Smooth muscle cell (in vitro differentiated cells): ENCODE measurements around the gene REX1BD. TPM values are rescaled to one million over a fixed set of nuclear protein-coding genes. Genes with fewer than 3 reads are reported as not detected.
A peak's percentile ranks its signal among the peaks of the same experiment; 100 is the strongest.

ENCODE experiments used
- DNase-seq: peaks from one replicate; lab custom pipeline; 2025; ENCODE audit not compliant: unreplicated experiment; lab: John Stamatoyannopoulos, UW
- H2AFZ ChIP-seq: fragments of 200-600 bp; sonication (generic); 2 replicates; pipeline ENCODE4 v1.6.0; 2016; ENCODE audit warnings: antibody characterized with exemption, low read depth, mild to moderate bottlenecking
- H3F3A ChIP-seq: fragments of 200-600 bp; sonication (generic); 2 replicates; pipeline ENCODE4 v1.6.0; 2017; ENCODE audit warnings: antibody characterized with exemption, low read depth
- H3K27ac ChIP-seq: fragments of 200-600 bp; sonication (generic); 2 replicates; pipeline ENCODE4 v1.5.1; 2016; ENCODE audit warnings: low read depth, mild to moderate bottlenecking
- H3K27me3 ChIP-seq: fragments of 200-600 bp; sonication (generic); 2 replicates; pipeline ENCODE4 v1.6.1; 2016; ENCODE audit warnings: low read depth, mild to moderate bottlenecking
- H3K36me3 ChIP-seq: fragments of 200-600 bp; sonication (generic); 2 replicates; pipeline ENCODE4 v1.5.1; 2016; ENCODE audit warnings: low read depth
- H3K4me1 ChIP-seq: fragments of 200-600 bp; sonication (generic); 2 replicates; pipeline ENCODE4 v1.5.1; 2016; ENCODE audit warnings: low read depth
- H3K4me2 ChIP-seq: fragments of 200-600 bp; sonication (generic); 2 replicates; pipeline ENCODE4 v1.6.0; 2016; ENCODE audit warnings: mild to moderate bottlenecking
- H3K4me3 ChIP-seq: fragments of 200-600 bp; sonication (generic); 2 replicates; pipeline ENCODE4 v1.5.1; 2016; ENCODE audit warnings: mild to moderate bottlenecking
- H3K79me2 ChIP-seq: fragments of 200-600 bp; sonication (generic); 2 replicates; pipeline ENCODE4 v1.6.0; 2016; ENCODE audit warnings: low read depth, mild to moderate bottlenecking
- H3K9ac ChIP-seq: fragments of 200-600 bp; sonication (generic); 2 replicates; pipeline ENCODE4 v1.6.0; 2016; ENCODE audit warnings: low read depth
- H3K9me3 ChIP-seq: fragments of 200-600 bp; sonication (generic); replicated peaks from 2 replicates; pipeline ENCODE4 v1.5.1; 2016; ENCODE audit warnings: low read depth
- H4K20me1 ChIP-seq: fragments of 200-600 bp; sonication (generic); 2 replicates; pipeline ENCODE4 v1.6.0; 2016; ENCODE audit warnings: low read depth
- WGBS: methylation state at CpG from one replicate; pipeline ENCODE4 v1.1.7; 2016; ENCODE audit warnings: low lambda C conversion rate; 5-methylcytosine and 5-hydroxymethylcytosine counted together
- polyA plus RNA-seq: library from polyadenylated mRNA; unstranded; fragments of >200 nt; fragmentation: Nextera tagmentation; extraction: Ambion mirVana; gene quantifications from 2 replicates; pipeline ENCODE4 v1.2.1, GENCODE V29; 2016
- total RNA-seq: library from RNA; depleted of rRNA; stranded (reverse); fragments of >200 nt; gene quantifications from 2 replicates; pipeline ENCODE4 v1.2.3, GENCODE V29; 2014
- TF ChIP-seq, protein P1 (sequence below): fragments of 200-600 bp; sonication (generic); IDR thresholded peaks from 2 replicates; pipeline ENCODE4 v1.5.1; 2017; ENCODE audit warnings: borderline replicate concordance, mild to moderate bottlenecking, antibody characterized with exemption; ENCODE audit not compliant: insufficient read depth, poor library complexity, severe bottlenecking

Gene REX1BD
- total and polyA plus RNA-seq, 2 experiments from 2014 or later = 69.6 to 117 TPM

- Histone ChIP-seq H3K27me3 (no peaks in the 10 kb centered on the region), H3K9ac (no peak overlapping the region), H3K4me3 (no peak overlapping the region), H3K9me3 (no peaks in the 10 kb centered on the region), H3F3A (peaks cover 8% of the 10 kb centered on the region), H3K27ac (no peak overlapping the region), H3K79me2 (peaks cover 17% of the 10 kb centered on the region), H3K4me1 (peaks cover 9% of the 10 kb centered on the region), H3K4me2 (no peak overlapping the region), H2AFZ (no peak overlapping the region), H4K20me1 (peaks cover 12% of the 10 kb centered on the region), H3K36me3 (no peaks in the 10 kb centered on the region)
- TF ChIP-seq, protein P1, sequence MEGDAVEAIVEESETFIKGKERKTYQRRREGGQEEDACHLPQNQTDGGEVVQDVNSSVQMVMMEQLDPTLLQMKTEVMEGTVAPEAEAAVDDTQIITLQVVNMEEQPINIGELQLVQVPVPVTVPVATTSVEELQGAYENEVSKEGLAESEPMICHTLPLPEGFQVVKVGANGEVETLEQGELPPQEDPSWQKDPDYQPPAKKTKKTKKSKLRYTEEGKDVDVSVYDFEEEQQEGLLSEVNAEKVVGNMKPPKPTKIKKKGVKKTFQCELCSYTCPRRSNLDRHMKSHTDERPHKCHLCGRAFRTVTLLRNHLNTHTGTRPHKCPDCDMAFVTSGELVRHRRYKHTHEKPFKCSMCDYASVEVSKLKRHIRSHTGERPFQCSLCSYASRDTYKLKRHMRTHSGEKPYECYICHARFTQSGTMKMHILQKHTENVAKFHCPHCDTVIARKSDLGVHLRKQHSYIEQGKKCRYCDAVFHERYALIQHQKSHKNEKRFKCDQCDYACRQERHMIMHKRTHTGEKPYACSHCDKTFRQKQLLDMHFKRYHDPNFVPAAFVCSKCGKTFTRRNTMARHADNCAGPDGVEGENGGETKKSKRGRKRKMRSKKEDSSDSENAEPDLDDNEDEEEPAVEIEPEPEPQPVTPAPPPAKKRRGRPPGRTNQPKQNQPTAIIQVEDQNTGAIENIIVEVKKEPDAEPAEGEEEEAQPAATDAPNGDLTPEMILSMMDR = no peak
- WGBS = 97% methylated on average over 15 of the region's 15 CpGs
- DNase-seq = no peak
These were observed 20.2 kb upstream of the REX1BD start for GRCh38 chr19:18568367-18568766.

DNA sequence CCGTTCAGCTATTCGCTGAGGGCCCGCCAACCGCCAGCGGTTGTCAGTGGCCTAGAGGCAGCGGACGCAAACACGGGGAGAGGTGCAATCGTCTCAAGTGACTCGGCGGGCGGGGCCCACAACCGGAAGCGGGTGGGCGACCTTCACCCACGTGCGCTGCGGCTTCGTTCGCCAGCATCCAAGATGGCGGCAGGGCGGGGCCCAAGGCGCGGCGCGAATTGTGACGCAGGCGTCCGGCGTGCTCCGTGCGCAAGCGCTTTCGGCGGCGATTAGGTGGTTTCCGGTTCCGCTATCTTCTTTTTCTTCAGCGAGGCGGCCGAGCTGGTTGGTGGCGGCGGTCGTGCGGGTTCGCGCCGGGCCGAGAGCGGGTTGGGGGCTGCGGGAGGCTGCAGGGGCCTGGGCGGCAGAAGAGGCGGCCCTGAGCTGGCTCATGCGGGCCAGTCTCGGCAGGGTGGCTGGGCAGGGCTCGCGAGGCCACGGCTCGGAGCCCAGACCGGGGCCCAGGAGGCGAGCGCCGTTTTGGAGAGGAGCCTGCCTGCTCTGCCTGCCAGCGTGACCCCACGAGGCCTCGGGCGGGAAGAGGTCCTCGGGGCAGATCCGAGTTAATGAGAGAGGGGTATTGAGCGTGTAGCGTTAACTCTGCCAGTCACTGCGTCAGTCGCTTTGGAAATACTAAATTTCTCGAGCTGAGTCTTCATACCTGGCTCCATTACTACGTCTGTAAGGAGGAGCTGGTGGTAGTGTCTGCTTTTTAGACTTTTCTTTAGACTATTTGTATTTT, 16.8 kb upstream of the REX1BD start, which contains the start of gene UBA52:
Gene UBA52, plus strand, starts transcription at position 294 of the 781 bp plus-strand sequence. CDS start 1,444 bp downstream, outside the sequence.
- Histone ChIP-seq H4K20me1 (peaks cover 38% of the 10 kb centered on the region), H3K4me3 (peak within 1 kb of the TSS; percentile 79), H3K4me1 (peaks cover 11% of the 10 kb centered on the region), H3K4me2 (peak within 1 kb of the TSS; percentile 92), H3K79me2 (peaks cover 24% of the 10 kb centered on the region), H2AFZ (no peak within 1 kb of the TSS), H3K36me3 (no peaks in the 10 kb centered on the region), H3F3A (peaks cover 24% of the 10 kb centered on the region), H3K27me3 (no peaks in the 10 kb centered on the region), H3K9ac (peak within 1 kb of the TSS; percentile 92), H3K27ac (peak within 1 kb of the TSS; percentile 83), H3K9me3 (no peaks in the 10 kb centered on the region)
- TF ChIP-seq, protein P1 = no peak
- peak; percentile 93 for DNase-seq
- under 1% methylated on average over 74 of the region's 75 CpGs for WGBS

GRCh38 chr19:18574691-18575291, 13.8 kb upstream of the REX1BD start:
- Histone ChIP-seq H3K4me1 (peaks cover 11% of the 10 kb centered on the region), H3K9me3 (no peaks in the 10 kb centered on the region), H3K27ac (no peak overlapping the region), H4K20me1 (peaks cover 38% of the 10 kb centered on the region), H3K4me3 (no peak overlapping the region), H3K27me3 (no peaks in the 10 kb centered on the region), H3F3A (peaks cover 28% of the 10 kb centered on the region), H3K79me2 (peaks cover 24% of the 10 kb centered on the region), H3K4me2 (no peak overlapping the region), H3K36me3 (no peaks in the 10 kb centered on the region), H3K9ac (no peak overlapping the region), H2AFZ (no peak overlapping the region)
- TF ChIP-seq, protein P1 = no peak
- WGBS = 99% methylated on average over 18 of the region's 18 CpGs
- no peak for DNase-seq
